KOPT-K1 (cell line): ENCODE data around the gene TARBP1.
"Not testable (repeated sequence)": the region's sequence is repeated elsewhere in the genome, so short reads cannot be mapped to it uniquely, and the experiment has no call there.

Experiments
- H3K27ac ChIP-seq: fragments of 200-600 bp; sonication (generic); 2 replicates; pipeline ENCODE4 v1.5.1; 2016; ENCODE audit warnings: antibody characterized with exemption, mild to moderate bottlenecking, low read depth, low read length; ENCODE audit not compliant: poor library complexity, severe bottlenecking
- H3K36me3 ChIP-seq: fragments of 200-600 bp; sonication (generic); 2 replicates; pipeline ENCODE4 v1.5.1; 2017; ENCODE audit warnings: antibody characterized with exemption, mild to moderate bottlenecking, low read length, moderate library complexity; ENCODE audit not compliant: insufficient read depth
- H3K9me3 ChIP-seq: fragments of 200-600 bp; sonication (generic); 2 replicates; pipeline ENCODE4 v1.5.1; 2017; ENCODE audit warnings: antibody characterized with exemption, low read length, mild to moderate bottlenecking; ENCODE audit not compliant: insufficient read depth, poor library complexity, severe bottlenecking

TARBP1 gene

GRCh38 chr1:234478481-234479309, at the start of gene TARBP1:
TARBP1 (minus strand) TSS chr1:234479179; CDS start chr1:234479103, 76 bp downstream.
- no peaks in the 10 kb centered on the region for H3K36me3 ChIP-seq
- H3K27ac ChIP-seq = peak within 1 kb of the TSS; percentile 82
- H3K9me3 ChIP-seq = no peaks in the 10 kb centered on the region

- Histone ChIP-seq H3K9me3 (no peaks in the 10 kb centered on the region), H3K36me3 (no peaks in the 10 kb centered on the region), H3K27ac (no peak overlapping the region)
Observed at GRCh38 chr1:234528074-234528865, 49.3 kb upstream of the TARBP1 start.

- Histone ChIP-seq H3K27ac (no peak overlapping the region), H3K36me3 (no peaks in the 10 kb centered on the region), H3K9me3 (no peaks in the 10 kb centered on the region)
Observed at GRCh38 chr1:234527346-234527745, 48.4 kb upstream of the TARBP1 start.

GRCh38 chr1:234526922-234527321, 47.9 kb upstream of the TARBP1 start:
- no peak overlapping the region for H3K27ac ChIP-seq
- H3K36me3 ChIP-seq = no peaks in the 10 kb centered on the region
- no peaks in the 10 kb centered on the region for H3K9me3 ChIP-seq

GRCh38 chr1:234525099-234525799, 46.3 kb upstream of the TARBP1 start:
- Histone ChIP-seq H3K36me3 (no peaks in the 10 kb centered on the region), H3K9me3 (no peaks in the 10 kb centered on the region), H3K27ac (peak overlapping the region; percentile 3)

GRCh38 chr1:234521836-234522235, 42.9 kb upstream of the TARBP1 start:
- no peaks in the 10 kb centered on the region for H3K36me3 ChIP-seq
- H3K9me3 ChIP-seq = no peaks in the 10 kb centered on the region
- H3K27ac ChIP-seq = peak overlapping the region; percentile 91

- Histone ChIP-seq H3K9me3 (no peaks in the 10 kb centered on the region), H3K27ac (peak overlapping the region; percentile 91), H3K36me3 (no peaks in the 10 kb centered on the region)
Observed at GRCh38 chr1:234520908-234521817, 42.2 kb upstream of the TARBP1 start.

- H3K36me3 ChIP-seq = no peaks in the 10 kb centered on the region
- H3K9me3 ChIP-seq = no peaks in the 10 kb centered on the region
- H3K27ac ChIP-seq = peak overlapping the region; percentile 38
Observed at GRCh38 chr1:234519506-234519905, 40.5 kb upstream of the TARBP1 start.

GRCh38 chr1:234518876-234519275, 39.9 kb upstream of the TARBP1 start:
- Histone ChIP-seq H3K9me3 (no peaks in the 10 kb centered on the region), H3K36me3 (no peaks in the 10 kb centered on the region), H3K27ac (peak overlapping the region; percentile 38)

- H3K27ac ChIP-seq = peak overlapping the region; percentile 59
- H3K36me3 ChIP-seq, H3K9me3 ChIP-seq: not testable (repeated sequence)
Observed at GRCh38 chr1:234518086-234518485, 39.1 kb upstream of the TARBP1 start.

- H3K27ac ChIP-seq = peak overlapping the region; percentile 59
- no peaks in the 10 kb centered on the region for H3K36me3 ChIP-seq
- H3K9me3 ChIP-seq = no peaks in the 10 kb centered on the region
Observed at GRCh38 chr1:234517110-234517802, 38.3 kb upstream of the TARBP1 start.

GRCh38 chr1:234515821-234516241, 36.9 kb upstream of the TARBP1 start:
- no peaks in the 10 kb centered on the region for H3K36me3 ChIP-seq
- H3K27ac ChIP-seq = no peak overlapping the region
- H3K9me3 ChIP-seq = no peaks in the 10 kb centered on the region

GRCh38 chr1:234515411-234515810, 36.4 kb upstream of the TARBP1 start:
- Histone ChIP-seq H3K36me3 (no peaks in the 10 kb centered on the region), H3K27ac (no peak overlapping the region)

GRCh38 chr1:234512451-234512861, 33.5 kb upstream of the TARBP1 start:
- Histone ChIP-seq H3K27ac (no peak overlapping the region), H3K9me3 (no peaks in the 10 kb centered on the region)

More at GRCh38 chr1:234515411-234515810, 36.4 kb upstream of the TARBP1 start:
- no peaks in the 10 kb centered on the region for H3K9me3 ChIP-seq

More at GRCh38 chr1:234512451-234512861, 33.5 kb upstream of the TARBP1 start:
- H3K36me3 ChIP-seq = no peaks in the 10 kb centered on the region
